Natural killer cell (primary cell): Measurements from ENCODE around the gene HHAT. TPM values are rescaled to one million over a fixed set of nuclear protein-coding genes. Genes with fewer than 3 reads are reported as not detected.

Experiments
- ATAC-seq, 3 donors: fragments of 150-1000 bp in 2 of 3; fragments of 200-7000 bp in 1 of 3; cut with Tn5 transposase; 1 replicate in 1 of 3; 2 replicates in 2 of 3; pipeline ENCODE4 v1.10.0; 2021; ENCODE audit warnings: mild to moderate bottlenecking in 2 of 3, moderate library complexity in 2 of 3
- DNase-seq, 2 donors: peaks; one replicate each; pipeline versions ENCODE4 v3.0.0 to v3.0.0-alpha.2; 2013 to 2021; ENCODE audit warnings: mixed read lengths in 1 of 2
- H3K27ac ChIP-seq: one replicate; pipeline ENCODE4 v1.5.1; 2013; ENCODE audit warnings: mild to moderate bottlenecking, low read length
- H3K27me3 ChIP-seq: one replicate; pipeline ENCODE4 v1.6.1; 2013; ENCODE audit warnings: low read length; ENCODE audit not compliant: control insufficient read depth, insufficient read depth
- H3K36me3 ChIP-seq: one replicate; pipeline ENCODE4 v1.6.1; 2013; ENCODE audit warnings: low read length; ENCODE audit not compliant: control insufficient read depth, insufficient read depth
- H3K4me1 ChIP-seq: one replicate; pipeline ENCODE4 v1.6.1; 2013; ENCODE audit warnings: low read length; ENCODE audit not compliant: control insufficient read depth, insufficient read depth
- H3K4me3 ChIP-seq: one replicate; pipeline ENCODE4 v1.5.1; 2013; ENCODE audit warnings: low read length
- H3K9me3 ChIP-seq: one replicate; pipeline ENCODE4 v1.6.1; 2013; ENCODE audit warnings: low read length; ENCODE audit not compliant: control insufficient read depth, insufficient read depth
- H3K27ac Mint-ChIP-seq, 2 donors: one replicate each; pipeline ENCODE4 v1.8.0; 2022; ENCODE audit warnings: mild to moderate bottlenecking in 2 of 2, mixed read lengths in 2 of 2, moderate library complexity in 1 of 2
- H3K27me3 Mint-ChIP-seq, 2 donors: one replicate each; pipeline ENCODE4 v1.8.0; 2022; ENCODE audit warnings: low read depth in 2 of 2, mixed read lengths in 2 of 2
- H3K36me3 Mint-ChIP-seq: one replicate; pipeline ENCODE4 v1.8.0; 2022; ENCODE audit warnings: mixed read lengths
- H3K4me1 Mint-ChIP-seq, 2 donors: one replicate each; pipeline ENCODE4 v1.8.0; 2022; ENCODE audit warnings: mixed read lengths in 2 of 2
- H3K4me3 Mint-ChIP-seq: one replicate; pipeline ENCODE4 v1.8.0; 2022; ENCODE audit warnings: mild to moderate bottlenecking, moderate library complexity, mixed read lengths
- H3K9me3 Mint-ChIP-seq, 2 donors: one replicate each; pipeline ENCODE4 v1.8.0; 2022; ENCODE audit warnings: mixed read lengths in 2 of 2
- CTCF ChIP-seq: fragments of 200-600 bp; IDR thresholded peaks from one replicate; pipeline ENCODE4 v1.8.0; 2022; ENCODE audit warnings: antibody characterized with exemption
- WGBS: methylation state at CpG from one replicate; pipeline ENCODE4 v1.1.7; 2013; ENCODE audit warnings: missing lambda C conversion rate; ENCODE audit not compliant: insufficient coverage; 5-methylcytosine and 5-hydroxymethylcytosine counted together
- intact Hi-C: fragments of 100-400 bp; cut with micrococcal nuclease; formaldehyde crosslinking; loops from one replicate; pipeline ENCODE4 v1.14.2; 2022
- total RNA-seq, 4 donors: library from RNA; stranded (reverse); fragments of 120-200 nt in 1 of 4; gene quantifications; one replicate each; pipeline versions ENCODE4 v1.2.3 to v1.2.4, GENCODE V29; 2013 to 2022

Gene HHAT
- total RNA-seq, 3 donors from 2014 or later (not counting 1 experiment from before 2014, with no cell fraction given), result 0.79 to 1.1 (median 0.82) TPM

GRCh38 chr1:210367566-210367965 is 38.9 kb downstream of the HHAT start:
- H3K27me3 ChIP-seq, result no peaks in the 10 kb centered on the region
- intact Hi-C loops, result no loop called here
- Mint-ChIP-seq H3K36me3 (no peaks in the 10 kb centered on the region), H3K4me1 (no peaks in the 10 kb centered on the region), H3K9me3 (no peaks in the 10 kb centered on the region), H3K4me3 (no peak overlapping the region), H3K27ac (no peak overlapping the region), H3K27me3 (no peaks in the 10 kb centered on the region)
- H3K4me1 ChIP-seq, result no peaks in the 10 kb centered on the region
- 86% methylated on average over 2 of the region's 2 CpGs for WGBS
- ATAC-seq (no peak), DNase-seq (no peak)
- no peak overlapping the region for H3K4me3 ChIP-seq
- no peak overlapping the region for H3K27ac ChIP-seq
- H3K9me3 ChIP-seq, result no peaks in the 10 kb centered on the region
- H3K36me3 ChIP-seq, result no peaks in the 10 kb centered on the region
- TF ChIP-seq CTCF, result no peak

GRCh38 chr1:210369425-210369824 is 40.7 kb downstream of the HHAT start:
- DNase-seq (no peak), ATAC-seq (no peak)
- no peaks in the 10 kb centered on the region for H3K9me3 ChIP-seq
- H3K36me3 ChIP-seq, result no peaks in the 10 kb centered on the region
- H3K4me3 ChIP-seq, result no peak overlapping the region
- Mint-ChIP-seq H3K27ac (no peak overlapping the region), H3K27me3 (no peaks in the 10 kb centered on the region), H3K36me3 (no peaks in the 10 kb centered on the region), H3K4me3 (no peak overlapping the region), H3K9me3 (no peaks in the 10 kb centered on the region), H3K4me1 (peaks cover 0 to 1% of the 10 kb centered on the region in 2 donors)
- no peaks in the 10 kb centered on the region for H3K4me1 ChIP-seq
- H3K27me3 ChIP-seq, result no peaks in the 10 kb centered on the region
- intact Hi-C loops, result no loop called here
- no peak overlapping the region for H3K27ac ChIP-seq
- no peak for TF ChIP-seq CTCF
- WGBS, result 92% methylated on average over 4 of the region's 4 CpGs

DNA sequence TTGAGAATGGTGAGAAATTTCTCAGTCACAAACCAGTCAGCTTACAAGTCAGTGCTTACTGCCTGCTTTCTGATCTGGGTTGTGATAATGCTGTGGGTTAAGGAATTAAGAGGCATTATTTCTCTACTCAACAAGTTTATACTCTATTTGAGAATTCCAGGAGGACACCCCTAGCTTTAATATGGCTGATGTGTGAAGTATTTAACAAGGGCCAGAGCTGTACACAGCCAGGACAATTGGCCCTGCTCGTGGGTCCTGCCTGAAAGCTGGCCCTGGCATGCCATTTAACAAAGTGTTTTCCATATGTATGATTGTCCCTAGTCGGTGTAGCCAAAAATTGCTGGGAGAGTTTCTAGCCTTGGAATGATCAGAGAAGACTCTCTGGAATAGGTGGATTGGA is 43.2 kb downstream of the HHAT start:
- H3K4me1 Mint-ChIP-seq, result peaks cover 4 to 6% of the 10 kb centered on the region in 2 donors
- H3K27ac ChIP-seq, result no peak overlapping the region
- H3K27me3 Mint-ChIP-seq, result peaks cover 0 to 2% of the 10 kb centered on the region in 2 donors
- H3K36me3 Mint-ChIP-seq, result no peaks in the 10 kb centered on the region
- no peaks in the 10 kb centered on the region for H3K36me3 ChIP-seq
- intact Hi-C loops, result no loop called here
- no peak for TF ChIP-seq CTCF
- no peaks in the 10 kb centered on the region for H3K9me3 ChIP-seq
- no peak overlapping the region for H3K27ac Mint-ChIP-seq
- H3K4me3 Mint-ChIP-seq, result no peak overlapping the region
- H3K27me3 ChIP-seq, result no peaks in the 10 kb centered on the region
- no peak overlapping the region for H3K4me3 ChIP-seq
- DNase-seq (no peak), ATAC-seq (no peak)
- H3K9me3 Mint-ChIP-seq, result no peaks in the 10 kb centered on the region
- no peaks in the 10 kb centered on the region for H3K4me1 ChIP-seq
- WGBS, result 83% methylated on average over 2 of the region's 2 CpGs

- 85% methylated on average over 2 of the region's 2 CpGs for WGBS
- no peak for DNase-seq
- intact Hi-C loops, result no loop called here
- H3K27ac Mint-ChIP-seq, result no peak overlapping the region
- no peaks in the 10 kb centered on the region for H3K9me3 Mint-ChIP-seq
- Histone ChIP-seq H3K27me3 (no peaks in the 10 kb centered on the region), H3K4me3 (no peak overlapping the region), H3K27ac (no peak overlapping the region), H3K4me1 (no peaks in the 10 kb centered on the region), H3K36me3 (no peaks in the 10 kb centered on the region), H3K9me3 (no peaks in the 10 kb centered on the region)
- TF ChIP-seq CTCF, result no peak
- H3K4me3 Mint-ChIP-seq, result no peak overlapping the region
- H3K4me1 Mint-ChIP-seq, result peaks cover 4 to 6% of the 10 kb centered on the region in 2 donors
- no peaks in the 10 kb centered on the region for H3K36me3 Mint-ChIP-seq
- ATAC-seq, result no peak
- peaks cover 5% of the 10 kb centered on the region in 2 donors for H3K27me3 Mint-ChIP-seq
Measured at GRCh38 chr1:210372491-210372890, 43.8 kb downstream of the HHAT start.
